Pulmonary artery endothelial cell (primary cell): Measurements from ENCODE around the gene SGCD. TPM values are rescaled to one million over a fixed set of nuclear protein-coding genes. Genes with fewer than 3 reads are reported as not detected.

Experiments used
- DNase-seq: peaks from one replicate; pipeline ENCODE4 v3.0.0-alpha.2; 2011; ENCODE audit warnings: low read depth, low spot score
- total RNA-seq: library from RNA; depleted of rRNA; stranded (reverse); fragments of >200 nt; gene quantifications from 2 replicates; pipeline ENCODE4 v1.2.3, GENCODE V29; 2014

The SGCD gene
- total RNA-seq, 1 donor from 2014 or later, result not detected

DNA sequence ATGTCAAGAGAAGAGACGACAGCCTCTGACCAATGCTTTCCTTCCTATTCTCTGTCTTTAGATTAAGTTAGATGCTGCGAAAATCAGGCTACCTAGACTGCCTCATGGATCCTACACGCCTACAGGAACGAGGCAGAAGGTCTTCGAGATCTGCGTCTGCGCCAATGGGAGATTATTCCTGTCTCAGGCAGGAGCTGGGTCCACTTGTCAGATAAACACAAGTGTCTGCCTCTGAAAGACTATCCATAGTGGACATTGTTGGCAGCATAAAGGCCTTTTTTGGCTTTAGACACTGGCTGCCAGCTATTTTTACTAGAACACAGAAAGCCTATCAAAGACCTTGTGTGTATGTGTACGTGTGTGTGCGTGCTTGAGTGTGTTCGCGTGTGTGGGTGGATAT is 432.2 kb downstream of the SGCD start:
- DNase-seq, result no peak

DNA sequence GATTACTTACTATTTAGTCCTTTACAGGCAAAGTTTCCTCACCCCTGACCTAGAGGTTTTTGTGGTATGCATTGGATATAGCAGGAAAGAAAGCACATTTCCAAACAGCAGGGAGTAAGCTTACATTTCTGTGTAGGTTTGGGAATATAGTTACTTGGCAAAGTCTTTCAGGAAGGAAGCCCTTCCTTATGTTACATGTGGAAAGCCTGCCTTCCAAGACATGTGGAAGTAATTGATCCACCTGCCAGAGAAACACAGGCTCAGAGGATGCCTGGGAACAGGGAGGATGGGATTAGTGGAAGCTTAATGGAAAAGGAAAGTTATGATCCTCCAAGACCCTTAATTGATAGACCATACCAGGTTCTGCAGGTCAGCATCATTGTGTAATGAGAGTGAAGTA is 435.8 kb downstream of the SGCD start:
- no peak for DNase-seq

DNA sequence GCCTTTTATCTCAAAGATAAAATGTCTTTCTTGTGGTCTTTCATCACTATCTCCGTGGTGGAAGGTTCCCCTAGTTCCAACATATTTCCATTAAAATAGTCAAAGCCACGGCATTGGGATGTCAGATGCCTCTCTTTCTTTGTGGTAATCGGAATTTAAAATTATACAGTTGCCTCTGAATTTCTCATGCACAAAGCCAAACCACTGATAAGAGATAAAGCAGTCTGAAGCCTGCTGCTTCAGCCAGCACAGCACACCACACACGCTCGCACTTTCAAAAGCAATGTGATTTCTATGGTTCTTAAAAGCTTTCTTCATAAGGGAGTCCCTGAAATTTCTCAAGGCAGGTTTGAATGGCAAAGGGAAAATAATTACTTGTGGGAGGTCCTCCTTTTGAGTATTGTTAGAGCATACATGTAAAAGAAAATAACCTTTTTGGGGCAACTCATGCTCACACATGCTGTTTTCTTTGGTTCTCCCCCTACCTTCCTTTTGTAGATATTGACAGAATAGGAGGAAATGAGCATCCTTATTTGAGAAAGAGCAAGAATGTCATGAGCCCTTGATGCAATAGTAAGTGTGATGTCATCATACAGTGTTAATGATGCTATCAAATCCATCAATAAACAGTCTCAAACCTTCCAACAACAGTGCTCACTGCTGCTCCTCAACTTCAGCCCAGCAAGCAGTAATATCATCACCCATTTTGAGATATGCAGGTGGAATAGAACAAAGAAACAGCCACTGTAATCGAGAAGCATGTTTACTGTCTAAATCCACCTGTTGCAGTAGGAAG is 437.4 kb downstream of the SGCD start:
- DNase-seq, result no peak

DNA sequence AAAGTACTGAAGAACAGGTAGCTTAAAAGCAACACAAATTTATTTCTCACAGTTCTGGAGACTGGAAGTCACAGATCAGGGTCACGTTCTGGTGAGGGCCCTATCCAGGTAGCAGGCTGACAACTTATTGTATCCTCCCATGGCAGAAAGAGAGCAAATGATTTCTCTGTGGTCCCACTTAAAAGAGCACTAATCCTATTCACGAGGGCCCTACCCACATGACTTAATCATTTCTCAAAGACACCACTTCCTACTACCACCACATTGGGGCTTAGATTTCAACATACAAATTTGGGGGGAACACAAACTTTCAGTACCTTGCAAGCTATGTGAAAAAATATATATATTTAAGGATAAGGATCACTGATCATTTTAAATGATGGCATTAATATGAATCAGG is 447.3 kb downstream of the SGCD start:
- DNase-seq, result no peak

DNA sequence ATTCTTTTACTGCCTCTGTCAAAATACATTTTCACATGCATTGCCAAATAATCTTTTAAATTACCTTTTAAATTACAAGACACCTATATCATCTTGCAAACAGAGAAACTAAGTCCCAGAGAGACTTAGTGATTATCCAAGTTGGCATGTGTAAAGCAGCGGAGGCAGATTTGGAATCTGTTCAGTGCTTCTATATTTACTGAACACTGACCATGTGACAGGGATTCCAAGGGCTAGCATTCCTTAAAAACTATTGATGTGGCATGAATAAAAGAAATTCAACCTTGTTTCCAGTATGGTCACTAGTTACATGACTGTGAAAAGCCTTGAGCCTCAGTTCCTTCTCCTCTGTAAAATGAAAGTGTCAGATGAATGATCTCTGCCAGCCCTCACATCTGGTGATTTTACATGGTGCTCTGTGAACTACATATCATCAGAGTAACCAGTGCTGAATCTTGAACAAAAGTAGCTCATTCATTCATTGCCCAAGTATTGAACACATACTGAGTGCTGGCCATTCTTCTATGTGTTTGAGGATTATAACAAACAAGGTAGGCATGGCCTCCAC is 451.3 kb downstream of the SGCD start:
- DNase-seq, result no peak

DNA sequence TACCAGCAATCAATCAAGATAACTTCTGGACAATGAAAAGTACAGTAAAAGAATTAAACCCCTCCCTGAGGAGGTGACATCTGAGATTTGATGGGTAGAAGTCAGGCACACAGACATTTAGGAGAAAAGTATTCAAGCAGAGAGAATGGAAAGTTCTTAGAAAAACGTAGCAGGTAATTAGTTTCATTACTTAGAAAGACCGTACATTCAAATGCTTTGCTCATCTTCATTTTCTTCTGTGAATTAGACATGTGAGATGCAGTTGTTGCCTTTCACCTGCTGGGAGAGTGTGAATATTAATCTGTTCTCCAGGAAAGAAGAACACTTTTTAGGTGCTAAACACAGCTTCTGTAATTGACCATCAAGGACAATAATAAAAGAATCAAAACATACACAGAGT is 451.8 kb downstream of the SGCD start:
- no peak for DNase-seq

DNA sequence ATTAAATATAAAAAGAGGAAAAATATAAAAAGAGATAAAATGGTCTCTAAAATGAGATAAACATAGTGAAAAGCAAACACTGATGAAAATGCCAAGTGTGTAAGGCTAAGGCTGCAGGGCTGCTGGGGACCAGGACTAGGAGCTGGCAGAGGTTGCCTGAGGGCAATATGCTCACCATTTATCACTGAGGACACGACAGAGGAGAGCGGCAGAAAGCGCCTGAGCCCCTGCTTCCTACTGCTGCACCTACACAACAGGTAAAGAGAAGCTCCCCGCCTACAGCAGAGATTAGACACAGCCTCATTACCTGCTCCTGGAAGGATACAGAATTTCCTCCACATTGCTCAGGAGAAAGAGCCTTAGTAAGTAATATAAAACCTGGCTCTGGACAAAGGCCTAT is 452.5 kb downstream of the SGCD start:
- DNase-seq, result no peak

DNA sequence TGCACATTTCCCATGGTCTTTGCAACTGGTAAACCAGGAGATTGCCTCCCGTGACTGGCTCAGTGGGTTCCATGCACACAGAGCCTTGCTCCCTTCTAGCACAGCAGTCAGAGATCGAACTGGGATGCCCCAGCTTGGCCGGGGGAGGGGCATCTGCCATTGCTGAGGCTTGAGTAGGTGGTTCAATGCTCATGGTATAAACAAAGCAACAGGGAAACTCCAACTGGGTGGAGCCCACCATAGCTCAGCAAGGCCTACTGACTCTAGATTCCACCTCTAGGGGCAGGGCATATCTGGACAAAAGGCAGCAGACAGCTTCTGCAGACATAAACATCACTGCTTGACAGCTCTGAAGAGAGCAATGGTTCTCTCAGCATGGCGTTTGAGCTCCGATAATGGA is 456.1 kb downstream of the SGCD start:
- no peak for DNase-seq

DNA sequence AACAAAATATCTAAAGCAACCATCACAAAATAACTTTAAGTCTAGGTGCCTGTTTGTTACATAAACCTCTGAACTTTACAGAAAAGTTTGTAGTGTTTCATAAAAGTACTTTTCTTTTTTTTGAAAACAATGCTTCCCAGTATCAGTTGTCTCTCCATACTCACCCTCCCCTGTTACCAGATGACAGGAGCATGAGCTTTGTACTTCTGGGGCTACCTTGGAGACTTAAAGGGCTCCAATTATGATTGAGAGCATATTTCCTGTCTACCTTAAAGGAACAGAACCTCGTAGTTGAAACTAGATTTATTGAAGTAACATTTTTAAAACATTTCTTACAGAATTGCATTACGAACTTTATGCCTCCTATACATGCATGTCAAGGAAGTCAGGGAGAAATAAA is 467.7 kb downstream of the SGCD start:
- DNase-seq, result no peak

DNA sequence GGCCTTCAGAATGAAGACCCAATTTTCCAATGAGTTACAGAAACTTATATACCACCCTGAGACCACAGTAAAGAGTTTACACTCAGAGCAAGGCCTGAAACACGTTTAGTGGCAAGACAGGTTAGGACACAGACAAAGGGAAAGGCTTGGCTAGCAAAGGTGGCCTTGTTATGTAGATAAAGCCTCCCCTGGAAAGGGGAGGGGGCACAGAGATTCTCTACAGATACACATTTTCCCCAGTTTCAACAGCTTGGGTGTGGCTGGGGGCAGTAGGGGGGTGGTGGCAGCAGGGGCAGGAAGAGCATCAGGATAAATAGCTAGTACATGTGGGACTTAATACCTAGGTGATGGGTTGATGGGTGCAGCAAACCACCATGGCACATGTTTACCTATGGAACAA is 471.2 kb downstream of the SGCD start:
- no peak for DNase-seq

DNA sequence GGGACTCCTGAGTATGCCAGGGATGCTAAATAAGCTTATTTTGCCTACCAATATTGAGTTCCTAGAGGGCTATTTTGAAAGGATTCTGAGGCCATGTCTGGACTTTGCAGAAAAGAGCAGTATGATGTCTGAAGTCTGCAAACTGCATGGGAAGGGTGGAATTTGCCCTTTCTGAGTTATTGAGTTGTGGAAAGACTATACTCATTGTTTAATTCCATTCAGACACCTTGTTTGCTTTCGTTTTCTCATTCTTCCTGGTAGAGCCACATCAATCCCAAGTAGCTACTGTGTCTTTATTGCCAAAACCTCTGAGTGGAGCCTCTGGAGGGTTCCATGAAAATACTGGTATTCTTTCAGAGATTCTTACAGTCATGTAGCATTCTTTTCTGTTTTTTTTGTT is 472.2 kb downstream of the SGCD start:
- no peak for DNase-seq

DNA sequence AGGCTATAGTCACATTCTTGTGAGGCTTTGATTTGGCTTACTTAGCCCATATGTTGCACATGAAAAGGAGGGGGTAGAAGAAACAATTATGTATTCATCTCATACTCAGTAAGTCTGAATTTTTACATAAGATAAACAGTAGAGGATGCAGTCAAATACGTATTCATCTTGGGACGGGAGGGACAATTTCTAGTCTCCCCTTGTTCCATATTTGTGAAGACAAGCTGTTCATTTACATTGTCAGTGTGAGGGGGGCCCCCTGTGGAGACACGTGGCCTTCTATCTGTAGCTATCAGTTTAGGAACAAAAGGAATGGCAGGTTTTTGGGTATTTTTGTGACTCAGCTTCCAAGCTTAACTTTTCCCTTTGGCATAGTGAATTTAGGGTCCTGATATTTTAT is 474.0 kb downstream of the SGCD start:
- DNase-seq, result no peak

DNA sequence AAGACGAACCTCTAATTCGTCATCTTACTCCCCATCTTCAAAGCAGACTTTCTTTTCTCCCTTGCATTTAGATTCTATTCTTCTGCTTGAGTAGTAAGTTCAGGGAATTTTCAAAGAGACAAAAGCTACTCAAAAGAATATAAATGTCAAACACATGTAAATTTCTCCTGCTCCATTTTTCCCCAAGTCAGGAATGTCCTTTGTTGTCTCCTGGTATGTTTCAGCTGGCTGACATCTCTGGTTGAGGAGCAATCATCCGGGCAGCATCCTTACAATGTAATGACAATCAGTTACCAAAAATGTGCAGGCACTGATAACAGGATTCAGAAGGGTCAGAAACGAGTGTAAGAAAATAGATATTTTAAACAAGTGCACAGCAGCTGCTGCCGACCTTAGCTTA is 475.5 kb downstream of the SGCD start:
- no peak for DNase-seq

DNA sequence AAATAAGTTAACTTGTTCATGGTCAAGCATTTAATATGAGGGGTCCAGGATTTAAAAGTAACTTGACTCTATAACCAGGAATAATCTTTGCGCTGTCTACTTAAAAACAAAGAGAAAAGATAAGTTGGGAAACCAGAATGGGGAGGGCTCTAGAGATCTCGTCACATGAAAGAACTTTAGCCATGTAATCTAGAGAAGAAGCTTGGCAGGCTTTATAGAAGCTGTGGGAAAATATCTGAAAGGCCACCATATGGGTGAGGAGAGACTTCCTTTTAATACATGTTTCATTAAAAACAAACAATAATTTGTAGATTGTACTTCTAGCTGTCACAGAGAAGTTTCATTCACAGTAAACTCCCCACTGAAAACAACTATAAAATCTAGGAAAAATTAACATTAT is 476.4 kb downstream of the SGCD start:
- no peak for DNase-seq

DNA sequence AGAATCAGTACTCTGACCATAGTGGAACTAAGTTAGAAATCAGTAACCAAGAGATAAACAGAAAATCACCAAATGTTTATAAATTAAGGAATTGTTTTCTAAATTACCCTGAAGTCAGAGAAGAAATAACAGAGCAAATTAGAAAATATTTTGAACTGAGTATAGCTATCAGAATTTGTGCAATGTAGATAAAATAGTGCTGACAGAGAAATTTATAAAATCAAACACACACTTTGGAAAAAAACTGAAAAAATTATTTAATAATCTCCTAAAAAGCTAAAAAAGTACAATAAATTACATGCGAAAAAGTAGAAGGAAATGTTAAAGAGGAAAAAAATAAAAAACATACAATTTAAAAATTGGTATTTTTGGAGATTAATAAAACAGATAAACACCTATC is 486.0 kb downstream of the SGCD start:
- no peak for DNase-seq

DNA sequence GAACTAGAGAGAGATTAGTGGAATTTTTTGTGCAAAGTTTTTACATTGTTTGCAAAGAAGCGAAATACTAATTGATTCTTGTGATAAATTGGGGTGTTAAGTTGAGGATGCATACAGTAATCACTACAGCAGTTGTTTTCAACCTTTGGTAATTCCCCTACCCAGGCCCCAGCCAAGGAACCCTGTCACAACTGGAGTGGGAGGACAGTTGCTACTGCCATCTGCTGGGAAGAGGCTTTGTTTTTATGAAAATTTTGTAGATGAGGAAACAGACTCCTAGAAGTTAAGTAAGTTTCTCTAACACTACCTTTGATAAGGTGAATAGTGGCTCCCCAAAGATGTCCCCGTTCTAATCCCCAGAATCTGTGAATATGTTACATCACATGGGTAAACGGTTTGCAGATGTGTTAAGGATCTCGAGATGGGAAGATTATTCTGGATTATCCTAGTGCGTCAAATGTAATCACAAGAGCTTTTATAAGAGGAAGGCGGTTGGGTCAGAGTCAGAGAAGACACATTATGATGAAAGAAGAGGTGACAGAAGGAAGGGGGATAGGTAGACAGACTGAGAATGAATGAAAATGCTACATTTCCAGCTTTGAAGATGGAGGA is 489.1 kb downstream of the SGCD start:
- DNase-seq, result no peak
